ENCODE data around the gene COL6A3.
A peak's percentile ranks its signal among the peaks of the same experiment; 100 is the strongest.

Gene COL6A3

GRCh38 chr2:237413777-237414661, at the start of gene COL6A3:
COL6A3 (minus strand) TSS chr2:237414164; CDS start chr2:237396817, 17,347 bp downstream.
- no peak for DNase-seq

DNA sequence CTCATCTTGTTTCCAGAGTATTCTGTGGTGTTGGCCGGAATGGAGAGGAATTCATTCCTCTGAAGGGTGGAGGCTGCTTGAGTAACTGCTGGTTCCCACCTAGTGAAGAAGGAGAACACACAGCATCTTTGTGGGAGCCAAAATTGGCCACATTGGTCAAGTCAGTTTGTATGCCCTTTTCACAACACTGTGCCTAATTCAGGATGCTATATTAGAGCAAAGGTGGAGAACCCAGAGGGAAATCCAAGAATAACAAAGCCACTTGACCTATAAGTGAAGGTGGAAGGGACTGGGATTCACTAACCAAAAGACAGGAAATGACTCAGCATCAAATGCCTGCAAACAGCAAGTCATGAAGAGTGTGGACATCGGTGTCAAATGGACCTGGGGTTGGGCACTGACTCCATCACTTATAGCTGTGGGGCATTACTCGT, 45.8 kb upstream of the COL6A3 start:
- no peak for DNase-seq

DNA sequence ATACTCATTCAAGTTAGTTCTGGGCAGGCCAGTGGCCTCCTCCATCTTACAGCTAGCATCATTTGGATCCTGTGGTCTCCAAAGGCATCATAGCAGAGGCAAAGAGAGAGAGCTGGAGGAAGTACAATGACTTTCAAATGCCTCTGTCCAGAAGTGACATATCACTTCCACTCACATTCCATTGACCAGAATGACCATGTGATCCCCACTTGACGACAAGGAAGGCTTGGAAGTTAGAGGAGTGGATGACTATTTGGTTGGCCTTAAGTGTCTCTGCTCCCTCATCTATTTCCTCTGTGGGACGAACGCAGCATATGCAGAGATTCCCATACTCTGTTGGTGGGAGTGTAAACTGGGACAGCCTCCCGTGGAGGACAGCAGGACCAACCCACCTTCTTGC, 45.3 kb upstream of the COL6A3 start:
- DNase-seq = no peak

DNA sequence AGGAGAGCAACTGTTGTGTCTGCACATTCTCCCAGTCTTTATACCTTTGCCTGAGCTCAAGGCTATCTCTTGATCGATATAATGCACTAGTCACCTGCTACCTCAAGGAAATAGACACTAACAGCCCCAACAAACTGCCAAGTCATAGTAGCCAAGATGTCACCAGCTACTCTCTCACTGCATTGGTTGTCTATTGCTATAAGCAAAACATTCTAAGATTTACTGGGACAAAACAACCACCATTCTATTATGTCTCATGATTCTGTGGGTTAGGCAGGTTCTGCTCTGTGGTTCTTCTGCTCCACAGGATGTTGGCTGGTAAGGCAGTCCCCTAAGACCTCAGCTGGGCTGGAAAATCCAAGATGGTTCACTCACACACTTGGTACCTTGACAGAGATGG, 44.6 kb upstream of the COL6A3 start:
- DNase-seq = no peak

GRCh38 chr2:237457388-237457941, 43.5 kb upstream of the COL6A3 start:
- no peak for DNase-seq

- no peak for DNase-seq
These were observed 42.4 kb upstream of the COL6A3 start for GRCh38 chr2:237456200-237456843.

DNA sequence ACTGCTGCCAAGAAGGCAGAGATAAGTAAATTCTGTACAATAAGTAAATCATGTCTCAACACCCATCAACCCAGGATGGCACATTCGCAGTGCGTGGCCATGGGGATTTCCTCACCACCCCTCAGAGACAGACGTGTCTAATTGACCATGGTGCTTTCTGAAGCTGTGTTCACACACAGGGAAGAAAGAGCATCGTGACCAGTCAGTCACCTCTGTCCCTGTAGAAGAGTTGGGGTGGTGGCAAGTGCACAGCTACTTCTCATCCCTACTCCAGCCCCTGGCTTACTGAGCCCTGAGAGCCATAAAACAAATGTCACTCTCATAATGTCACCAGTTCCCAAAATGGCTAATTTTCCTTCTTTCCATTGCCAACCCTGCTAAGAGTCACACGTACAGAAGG, 41.8 kb upstream of the COL6A3 start:
- DNase-seq = no peak

DNA sequence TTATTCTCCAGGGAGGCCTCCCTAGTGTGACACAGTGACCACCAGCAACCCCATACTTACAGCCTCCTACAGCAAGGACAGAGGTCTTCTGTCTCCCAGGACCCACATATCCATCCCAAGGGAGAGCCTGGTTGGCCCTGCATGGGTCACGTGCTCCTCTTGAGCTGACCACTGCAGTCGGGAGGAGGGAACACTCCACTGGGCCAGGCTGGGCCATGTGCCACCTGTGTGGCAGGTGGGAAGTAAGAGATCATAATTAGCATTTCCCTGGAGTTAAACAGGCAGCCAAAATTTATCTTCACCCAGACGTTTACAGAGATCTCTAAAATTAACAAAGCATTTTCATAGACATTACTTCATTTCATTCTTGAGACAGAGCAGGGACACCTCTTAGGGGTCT, 39.7 kb upstream of the COL6A3 start:
- no peak for DNase-seq

DNA sequence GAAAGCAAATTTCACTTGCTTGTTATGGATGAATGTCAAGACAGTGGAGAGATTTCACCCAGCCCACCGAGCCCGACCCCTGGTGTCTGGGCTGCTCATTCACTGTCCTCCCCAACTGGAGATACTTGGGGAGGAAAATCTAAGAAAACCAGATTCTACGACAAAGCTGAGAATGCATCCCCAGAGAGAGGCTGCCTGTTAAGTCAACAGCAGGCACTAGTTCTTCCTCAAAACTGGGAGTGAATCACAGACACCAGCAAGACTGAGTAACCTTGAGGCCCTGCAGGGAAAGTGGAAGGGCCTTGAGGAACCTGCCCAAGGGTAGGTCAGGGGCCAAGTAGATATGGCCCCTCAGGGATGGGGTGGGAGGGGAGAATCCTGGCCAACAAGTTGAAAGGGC, 38.9 kb upstream of the COL6A3 start:
- no peak for DNase-seq

DNA sequence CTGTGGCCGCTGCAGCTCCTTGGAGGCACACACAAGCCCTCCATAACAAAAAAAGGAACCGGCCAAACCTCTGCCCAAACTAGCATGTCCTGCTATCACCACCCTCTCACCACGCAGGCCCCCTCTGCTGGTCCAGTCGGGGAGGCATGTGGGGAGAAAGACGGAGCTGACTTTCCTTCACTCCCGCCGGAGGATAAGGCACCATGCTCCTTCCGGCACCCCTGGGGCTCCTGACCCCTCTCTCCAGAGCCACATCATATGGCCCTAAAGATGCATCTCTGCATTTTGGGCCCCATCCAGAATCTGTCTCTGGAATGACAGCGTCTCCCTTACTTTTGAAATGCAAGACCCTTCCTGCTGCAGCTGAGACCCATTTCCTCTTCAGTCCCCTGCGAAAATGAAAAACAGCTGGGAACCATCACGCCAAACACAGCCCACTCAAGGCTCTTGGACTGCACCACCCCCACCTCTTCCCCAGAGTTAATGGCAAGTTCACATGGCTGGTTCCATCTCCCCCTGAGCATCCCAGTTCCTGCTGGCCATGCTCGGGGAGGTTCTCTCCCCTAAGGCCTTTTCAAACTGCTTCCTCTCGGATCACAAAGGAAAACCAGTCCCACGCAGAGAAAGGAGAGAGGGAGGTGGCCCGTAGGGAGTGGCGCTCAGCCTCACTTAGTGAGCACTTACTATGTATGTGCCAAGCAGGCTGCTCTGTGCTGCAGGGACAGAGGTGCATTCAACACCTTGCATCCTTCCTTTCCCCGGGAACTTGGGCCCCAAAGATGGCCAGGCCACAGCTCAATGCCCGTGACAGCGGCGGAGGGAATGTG, 37.9 kb upstream of the COL6A3 start:
- DNase-seq = no peak

DNA sequence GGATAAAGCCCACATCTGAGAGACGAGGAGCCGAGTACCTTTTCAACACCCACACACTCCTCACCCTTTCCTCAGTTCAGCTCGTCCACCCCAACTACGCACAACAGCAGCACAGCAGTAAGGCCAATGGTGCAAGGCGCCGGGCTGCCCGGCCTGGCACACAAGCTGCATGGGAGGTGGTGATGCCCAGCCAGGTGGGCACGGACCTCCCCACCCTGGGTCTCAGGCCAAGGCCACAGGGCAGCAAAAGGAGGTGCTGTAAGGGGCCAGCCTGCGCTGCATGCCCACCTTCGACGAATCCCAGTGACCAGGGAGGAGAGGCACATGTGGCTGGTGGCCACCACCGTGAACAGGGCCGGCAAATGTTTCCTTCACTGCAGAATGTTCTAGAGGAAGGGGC, 36.6 kb upstream of the COL6A3 start:
- no peak for DNase-seq

DNA sequence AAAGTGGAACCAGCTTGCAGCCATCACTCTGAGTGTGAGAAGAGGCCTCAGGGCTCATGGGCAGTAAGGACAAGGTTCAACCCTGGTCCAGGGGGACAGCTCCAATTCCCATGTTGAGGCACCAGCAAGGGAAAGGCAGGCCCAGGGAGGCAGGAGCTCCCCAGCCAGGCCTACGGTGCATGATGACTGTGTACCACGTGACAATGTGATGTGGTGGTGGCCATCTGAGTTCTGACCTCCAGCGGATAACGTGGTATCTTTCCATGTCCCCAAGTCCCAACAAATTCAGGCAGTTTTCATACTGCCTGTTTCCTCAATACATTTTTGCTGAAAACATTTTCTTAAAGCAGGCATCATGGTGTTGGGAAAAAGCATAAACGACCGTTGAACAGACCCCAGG, 36.1 kb upstream of the COL6A3 start:
- no peak for DNase-seq

DNA sequence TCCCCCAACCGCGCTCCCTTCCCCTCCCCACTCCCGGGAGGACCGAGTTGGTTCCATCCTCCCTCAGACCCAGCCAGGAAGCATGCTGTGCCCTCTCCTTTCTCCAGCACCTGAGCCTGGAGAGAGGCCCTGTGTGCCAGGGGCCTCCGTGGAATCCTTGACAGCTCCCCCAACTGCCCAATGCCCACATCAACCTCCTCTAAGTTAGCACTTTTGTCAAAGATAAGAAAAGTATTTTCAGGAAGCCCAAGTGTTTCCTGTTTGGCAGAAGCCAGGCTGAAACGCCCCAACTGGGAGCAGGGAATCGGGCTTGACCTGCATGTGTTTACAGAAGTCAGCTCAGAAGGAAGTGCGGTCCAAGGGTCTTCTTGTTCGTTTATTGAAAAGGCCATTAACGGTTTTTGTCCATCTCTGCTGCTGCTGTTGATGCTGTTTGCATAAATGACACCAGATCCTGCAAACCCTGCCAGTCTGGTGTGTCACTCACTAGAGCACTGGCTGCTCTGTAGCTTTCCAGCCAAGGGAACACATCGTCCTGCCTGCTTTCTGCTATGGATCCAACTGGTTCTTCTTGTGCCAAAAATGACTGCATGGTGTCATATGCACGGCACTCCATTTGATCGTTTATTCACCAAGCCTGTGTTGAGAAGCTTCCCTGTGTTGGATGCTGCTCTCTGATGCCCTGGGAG, 35.4 kb upstream of the COL6A3 start:
- no peak for DNase-seq

- no peak for DNase-seq
These were observed 34.7 kb upstream of the COL6A3 start for GRCh38 chr2:237448626-237449025.

DNA sequence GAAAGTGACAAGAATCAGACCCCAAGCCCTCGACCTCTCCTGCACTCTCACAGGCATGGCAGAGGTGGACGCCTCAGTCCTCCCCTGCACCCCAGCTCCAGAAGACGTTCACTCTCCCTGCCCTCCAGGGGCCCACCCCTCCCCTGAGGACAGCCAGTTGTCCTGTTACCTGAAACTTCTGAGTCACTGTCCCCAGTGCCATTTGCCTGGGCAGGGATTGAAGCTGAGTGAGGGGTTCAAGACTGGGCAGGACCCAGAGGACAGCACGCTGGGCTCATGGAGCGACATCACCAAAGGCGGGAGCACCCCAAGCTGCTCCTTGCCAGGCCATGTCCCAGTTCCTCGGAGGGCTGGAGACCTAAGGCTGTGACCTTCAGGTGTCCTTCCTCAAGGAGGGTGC, 34.2 kb upstream of the COL6A3 start:
- DNase-seq = no peak

GRCh38 chr2:237447496-237447895, 33.5 kb upstream of the COL6A3 start:
- DNase-seq = no peak

GRCh38 chr2:237446338-237446665, 32.3 kb upstream of the COL6A3 start:
- no peak for DNase-seq

GRCh38 chr2:237445611-237446337, 31.8 kb upstream of the COL6A3 start:
- DNase-seq = no peak

- DNase-seq = no peak
These were observed 30.1 kb upstream of the COL6A3 start for GRCh38 chr2:237444071-237444470.

DNA sequence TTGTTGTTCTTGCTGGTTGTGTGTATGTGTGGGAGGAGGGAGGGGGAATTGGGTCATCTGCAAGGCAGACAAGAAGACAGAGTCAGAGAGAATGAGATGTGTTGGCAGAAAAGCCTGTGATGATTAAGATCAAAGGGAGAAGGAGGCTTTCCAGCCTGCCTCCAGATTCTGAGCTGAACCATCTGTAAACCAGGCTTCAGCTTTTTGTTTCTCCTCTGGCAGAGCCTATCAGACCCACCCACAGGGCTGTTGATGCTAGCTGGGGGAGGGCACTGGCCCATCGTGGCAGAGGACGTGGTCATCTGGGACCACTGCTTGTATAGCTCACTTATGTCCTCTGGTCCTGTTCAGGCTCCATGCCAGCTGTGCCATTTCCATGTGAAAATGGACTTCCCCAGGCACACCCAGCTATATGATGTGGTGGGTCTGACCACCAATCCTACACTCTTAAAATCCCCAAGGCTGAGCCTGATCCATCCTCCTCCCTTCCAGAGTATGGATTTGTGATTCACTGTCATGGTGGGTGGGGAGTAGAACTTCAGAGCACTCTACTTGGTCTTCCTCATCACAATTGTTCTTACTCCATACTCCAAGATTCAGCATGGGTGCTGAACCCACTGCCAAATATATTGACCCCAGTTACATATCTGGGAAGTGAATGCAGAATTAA, 27.8 kb upstream of the COL6A3 start:
- DNase-seq = peak; percentile 72

DNA sequence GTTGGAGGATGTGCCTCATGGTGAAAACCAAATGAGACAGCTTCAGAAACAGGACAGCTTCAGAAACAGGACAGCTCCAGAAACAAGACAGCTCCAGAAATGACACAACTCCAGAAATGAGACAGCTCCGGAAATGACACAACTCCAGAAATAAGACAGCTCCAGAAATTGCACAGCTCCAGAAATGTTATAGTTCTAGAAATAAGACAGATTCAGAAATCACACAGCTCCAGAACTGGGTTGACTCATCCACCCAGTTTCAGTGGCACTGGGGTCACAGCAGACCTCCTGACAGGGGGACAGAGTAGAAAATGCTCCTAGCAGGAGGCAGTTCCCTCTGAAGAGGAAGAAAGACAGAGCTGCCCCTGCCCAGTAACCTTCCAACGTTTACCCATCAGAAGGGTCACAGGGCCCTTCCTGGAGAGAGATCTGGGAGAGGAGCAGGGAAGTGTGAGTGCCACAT, 26.9 kb upstream of the COL6A3 start:
- DNase-seq = peak; percentile 81

Data from activated effector memory CD4-positive, alpha-beta T cell treated with anti-CD3 and anti-CD28 coated beads, Interleukin-2, amount 50 U/mL, for 16 hours (primary cell).